Panc1 (cell line): ENCODE data around the gene ACTN3. TPM values are rescaled to one million over a fixed set of nuclear protein-coding genes. Genes with fewer than 3 reads are reported as not detected.

Source experiments
- ATAC-seq: fragments of 200-7000 bp; cut with Tn5 transposase; 2 replicates; pipeline ENCODE4 v1.9.1; 2020; ENCODE audit warnings: mild to moderate bottlenecking, moderate library complexity
- BruUV-seq: library from RNA; stranded (reverse); fragments of 400-500 nt; replicated peaks from 2 replicates; lab custom pipeline; 2021; lab: Mats Ljungman, UMichigan
- CTCF ChIA-PET: fragments of 300-600 bp; sonication (Branson Sonifier 250); formaldehyde crosslinking; loops from one replicate; lab custom pipeline; 2022; ENCODE audit warnings: antibody characterized with exemption; lab: Charles Lee
- POLR2A ChIA-PET: fragments of 300-600 bp; sonication (Branson Sonifier 250); formaldehyde crosslinking; loops from one replicate; lab custom pipeline; 2022; ENCODE audit warnings: antibody characterized with exemption; lab: Charles Lee
- DNase-seq: peaks from one replicate; pipeline ENCODE4 v3.0.0-alpha.2; 2010; ENCODE audit warnings: low read depth, low spot score
- H3K27ac ChIP-seq: 2 replicates; pipeline ENCODE4 v1.5.1; 2011; ENCODE audit warnings: mild to moderate bottlenecking, low read length, inconsistent platforms
- H3K27me3 ChIP-seq: fragments of 200-500 bp; sonication (Bioruptor generic); 2 replicates; pipeline ENCODE4 v1.6.0; 2014; ENCODE audit warnings: low read length, inconsistent platforms; ENCODE audit not compliant: control insufficient read depth, insufficient read depth
- H3K36me3 ChIP-seq: fragments of 200-500 bp; sonication (Bioruptor generic); 2 replicates; pipeline ENCODE4 v1.5.1; 2014; ENCODE audit warnings: inconsistent platforms, mild to moderate bottlenecking, low read length, moderate library complexity; ENCODE audit not compliant: control insufficient read depth, insufficient read depth
- H3K4me1 ChIP-seq: 2 replicates; pipeline ENCODE4 v1.5.1; 2011; ENCODE audit warnings: inconsistent platforms, mild to moderate bottlenecking, low read length, moderate library complexity; ENCODE audit not compliant: control insufficient read depth, insufficient read depth
- H3K4me3 ChIP-seq, 2 experiments: 2 replicates each; pipeline ENCODE4 v1.5.1; 2011 to 2012; ENCODE audit warnings: low read depth in 2 of 2, low read length in 2 of 2, mild to moderate bottlenecking in 2 of 2, inconsistent platforms in 1 of 2, moderate library complexity in 1 of 2
- H3K9me3 ChIP-seq: fragments of 200-500 bp; sonication (Bioruptor generic); 2 replicates; pipeline ENCODE4 v1.5.1; 2014; ENCODE audit warnings: low read depth, mild to moderate bottlenecking, inconsistent platforms, low read length, moderate library complexity; ENCODE audit not compliant: control insufficient read depth, insufficient read depth
- CTCF ChIP-seq: fragments of 450-650 bp; IDR thresholded peaks from 2 replicates; pipeline ENCODE4 v1.5.1; 2017; ENCODE audit warnings: mild to moderate bottlenecking
- POLR2AphosphoS5 ChIP-seq: IDR thresholded peaks from 2 replicates; pipeline ENCODE4 v1.6.1; 2012; ENCODE audit warnings: mild to moderate bottlenecking, low read depth, low read length, moderate library complexity
- SIN3A ChIP-seq: IDR thresholded peaks from 2 replicates; pipeline ENCODE4 v1.6.1; 2012; ENCODE audit warnings: low read depth, mild to moderate bottlenecking, low read length, moderate library complexity, borderline replicate concordance; ENCODE audit not compliant: insufficient read depth
- TCF7L2 ChIP-seq: IDR thresholded peaks from 2 replicates; pipeline ENCODE4 v1.6.1; 2011; ENCODE audit warnings: mild to moderate bottlenecking, low read depth, low read length, inconsistent platforms
- in situ Hi-C: cut with HindIII; loops from 2 replicates; pipeline ENCODE4 v1.10.0; 2016; ENCODE audit warnings: low sequenced_read_pairs, low pct_unique_long_range_greater_than_20kb
- intact Hi-C: fragments of 100-400 bp; cut with micrococcal nuclease; formaldehyde crosslinking; loops from one replicate; pipeline ENCODE4 v1.10.0; 2022; ENCODE audit not compliant: unreplicated experiment
- total RNA-seq: library from RNA; stranded (reverse); gene quantifications from one replicate; pipeline ENCODE4 v1.2.1, GENCODE V29; 2021; ENCODE audit not compliant: unreplicated experiment
- TF ChIP-seq, protein P1 (sequence below), 2 experiments: IDR thresholded peaks; 2 replicates each; pipeline ENCODE4 v1.6.1; 2011 to 2012; ENCODE audit warnings: low read depth in 2 of 2, control low read depth in 1 of 2, low read length in 1 of 2, mild to moderate bottlenecking in 1 of 2, moderate library complexity in 1 of 2; ENCODE audit not compliant: insufficient read depth in 1 of 2

The ACTN3 gene
- total RNA-seq, 1 experiment from 2014 or later = 0.13 TPM

GRCh38 chr11:66566221-66566620 lies 19.5 kb downstream of the ACTN3 start:
- H3K36me3 ChIP-seq = no peaks in the 10 kb centered on the region
- ChIA-PET CTCF (interaction anchor here (0.7 kb wide), 1 partner anchor 12 kb away, joined by 5 read pairs; no protein-coding TSS in a partner anchor), POLR2A (no interaction called here)
- intact Hi-C loops (no loop called here), in situ Hi-C loops (no loop called here)
- no TSS peak for BruUV-seq
- H3K27ac ChIP-seq = no peak overlapping the region
- TF ChIP-seq SIN3A = no peak
- no peak for TF ChIP-seq POLR2AphosphoS5
- TF ChIP-seq TCF7L2 = no peak
- no peak for TF ChIP-seq CTCF
- TF ChIP-seq, protein P1, sequence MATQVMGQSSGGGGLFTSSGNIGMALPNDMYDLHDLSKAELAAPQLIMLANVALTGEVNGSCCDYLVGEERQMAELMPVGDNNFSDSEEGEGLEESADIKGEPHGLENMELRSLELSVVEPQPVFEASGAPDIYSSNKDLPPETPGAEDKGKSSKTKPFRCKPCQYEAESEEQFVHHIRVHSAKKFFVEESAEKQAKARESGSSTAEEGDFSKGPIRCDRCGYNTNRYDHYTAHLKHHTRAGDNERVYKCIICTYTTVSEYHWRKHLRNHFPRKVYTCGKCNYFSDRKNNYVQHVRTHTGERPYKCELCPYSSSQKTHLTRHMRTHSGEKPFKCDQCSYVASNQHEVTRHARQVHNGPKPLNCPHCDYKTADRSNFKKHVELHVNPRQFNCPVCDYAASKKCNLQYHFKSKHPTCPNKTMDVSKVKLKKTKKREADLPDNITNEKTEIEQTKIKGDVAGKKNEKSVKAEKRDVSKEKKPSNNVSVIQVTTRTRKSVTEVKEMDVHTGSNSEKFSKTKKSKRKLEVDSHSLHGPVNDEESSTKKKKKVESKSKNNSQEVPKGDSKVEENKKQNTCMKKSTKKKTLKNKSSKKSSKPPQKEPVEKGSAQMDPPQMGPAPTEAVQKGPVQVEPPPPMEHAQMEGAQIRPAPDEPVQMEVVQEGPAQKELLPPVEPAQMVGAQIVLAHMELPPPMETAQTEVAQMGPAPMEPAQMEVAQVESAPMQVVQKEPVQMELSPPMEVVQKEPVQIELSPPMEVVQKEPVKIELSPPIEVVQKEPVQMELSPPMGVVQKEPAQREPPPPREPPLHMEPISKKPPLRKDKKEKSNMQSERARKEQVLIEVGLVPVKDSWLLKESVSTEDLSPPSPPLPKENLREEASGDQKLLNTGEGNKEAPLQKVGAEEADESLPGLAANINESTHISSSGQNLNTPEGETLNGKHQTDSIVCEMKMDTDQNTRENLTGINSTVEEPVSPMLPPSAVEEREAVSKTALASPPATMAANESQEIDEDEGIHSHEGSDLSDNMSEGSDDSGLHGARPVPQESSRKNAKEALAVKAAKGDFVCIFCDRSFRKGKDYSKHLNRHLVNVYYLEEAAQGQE (IDR thresholded peaks at IDR 0.05; ENCODE audit: insufficient read depth in 1 of 2, low read depth in 2 of 2, low read length in 1 of 2) = no peak
- no peaks in the 10 kb centered on the region for H3K9me3 ChIP-seq
- ATAC-seq (no peak), DNase-seq (no peak)
- no peaks in the 10 kb centered on the region for H3K4me1 ChIP-seq
- H3K27me3 ChIP-seq = no peaks in the 10 kb centered on the region
- H3K4me3 ChIP-seq = no peak overlapping the region

DNA sequence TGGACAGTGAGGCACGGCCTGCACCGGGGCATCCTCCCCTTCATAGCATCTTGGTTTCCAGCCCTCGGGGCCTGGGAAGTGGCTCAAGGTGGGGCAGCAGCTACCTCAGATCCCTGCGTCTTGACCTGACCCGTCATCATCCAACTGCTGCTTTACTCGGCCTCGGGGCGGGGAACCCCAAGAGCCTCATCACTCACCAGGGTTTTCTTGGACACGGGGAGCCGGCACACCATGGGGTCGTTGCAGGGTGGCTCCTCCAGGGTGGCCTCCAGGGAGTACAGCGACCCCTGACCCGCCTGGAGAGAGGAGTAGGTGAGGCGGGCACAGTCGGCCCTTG lies 21.1 kb downstream of the ACTN3 start:
- ATAC-seq = no peak
- Histone ChIP-seq H3K27me3 (no peaks in the 10 kb centered on the region), H3K27ac (no peak overlapping the region), H3K4me3 (peak overlapping the region; percentile 45 to 47), H3K9me3 (no peaks in the 10 kb centered on the region), H3K4me1 (no peaks in the 10 kb centered on the region), H3K36me3 (no peaks in the 10 kb centered on the region)
- CTCF ChIA-PET = no interaction called here
- intact Hi-C loops = no loop called here
- in situ Hi-C loops = no loop called here
- TF ChIP-seq SIN3A (no peak), POLR2AphosphoS5 (no peak), CTCF (no peak), TCF7L2 (no peak)
- TF ChIP-seq, protein P1 (IDR thresholded peaks at IDR 0.05; ENCODE audit: insufficient read depth in 1 of 2, low read depth in 2 of 2, low read length in 1 of 2) = no peak
- no TSS peak for BruUV-seq
- POLR2A ChIA-PET = interaction anchor here (0.6 kb wide), 1 partner anchor 805 kb away, joined by 3 read pairs; no protein-coding TSS in a partner anchor
- no peak for DNase-seq
